Skeletal muscle tissue (tissue), 5 donors: ENCODE results near the gene MEF2A. TPM values are rescaled to one million over a fixed set of nuclear protein-coding genes. Genes with fewer than 3 reads are reported as not detected.

Experiments used
- H3K27ac ChIP-seq: one replicate; pipeline ENCODE4 v1.7.0; 2013; ENCODE audit warnings: mild to moderate bottlenecking, low read depth, low read length, inconsistent platforms
- H3K27me3 ChIP-seq, 3 donors: one replicate each; pipeline ENCODE4 v1.7.0; 2013; ENCODE audit warnings: low read length in 3 of 3; ENCODE audit not compliant: control insufficient read depth in 3 of 3, insufficient read depth in 3 of 3
- H3K36me3 ChIP-seq, 3 donors: one replicate each; pipeline ENCODE4 v1.7.0; 2013; ENCODE audit warnings: low read length in 3 of 3; ENCODE audit not compliant: control insufficient read depth in 3 of 3, insufficient read depth in 3 of 3
- H3K4me1 ChIP-seq, 3 donors: one replicate each; pipeline ENCODE4 v1.7.0; 2013; ENCODE audit warnings: low read length in 3 of 3, mild to moderate bottlenecking in 3 of 3; ENCODE audit not compliant: control insufficient read depth in 3 of 3, insufficient read depth in 3 of 3
- H3K4me3 ChIP-seq, 3 donors: one replicate each; pipeline ENCODE4 v1.7.0; 2013; ENCODE audit warnings: low read length in 3 of 3
- H3K9ac ChIP-seq, 3 donors: one replicate each; pipeline ENCODE4 v1.7.0; 2013; ENCODE audit warnings: low read length in 3 of 3, mild to moderate bottlenecking in 3 of 3, moderate library complexity in 2 of 3, low read depth in 1 of 3
- H3K9me3 ChIP-seq, 3 donors: one replicate each; pipeline ENCODE4 v1.7.0; 2013; ENCODE audit warnings: low read length in 3 of 3; ENCODE audit not compliant: control insufficient read depth in 3 of 3
- small RNA-seq: library from RNA; depleted of rRNA; stranded (forward); fragments of <200 nt; gene quantifications from one replicate; pipeline ENCODE3, GENCODE V24; 2014
- total RNA-seq: library from RNA; depleted of rRNA; stranded (reverse); fragments of >200 nt; gene quantifications from one replicate; pipeline ENCODE4 v1.2.3, GENCODE V29; 2014
- donor health status: Osteomylitis.

Gene MEF2A
- total RNA-seq, 1 donor from 2014 or later = 29.7 TPM

GRCh38 chr15:99764522-99764921, 198.7 kb downstream of the MEF2A start:
- Histone ChIP-seq H3K27ac (no peak overlapping the region), H3K4me1 (no peaks in the 10 kb centered on the region), H3K9me3 (no peaks in the 10 kb centered on the region), H3K27me3 (no peaks in the 10 kb centered on the region), H3K4me3 (no peak overlapping the region), H3K36me3 (no peaks in the 10 kb centered on the region), H3K9ac (no peak overlapping the region)

Small RNA genes lying within 50 kb of the gene (small RNA-seq; reads per million reads assigned to genes)
- not detected for gene RF00019

Other genes starting within 250 kb of the MEF2A start
- 11.0 TPM for gene LYSMD4, start 167.5 kb downstream of the MEF2A start, total RNA-seq